Esophagus muscularis mucosa (tissue), 4 donors: ENCODE results near the gene CHKA.

Source experiments
- CTCF ChIP-seq, 3 experiments: fragments of 200-600 bp in 2 of 3; fragments of 450-650 bp in 1 of 3; sonication (generic) in 2 of 3; IDR thresholded peaks; one replicate each; pipeline ENCODE4 v1.5.1; 2017 to 2019; ENCODE audit warnings: antibody characterized with exemption in 3 of 3, mild to moderate bottlenecking in 2 of 3, moderate library complexity in 1 of 3
- EP300 ChIP-seq: sonication (generic); formaldehyde crosslinking; IDR thresholded peaks from one replicate; pipeline ENCODE4 v1.6.1; 2017; ENCODE audit warnings: antibody characterized with exemption
- POLR2AphosphoS5 ChIP-seq, 2 donors: sonication (generic); formaldehyde crosslinking; IDR thresholded peaks; one replicate each; pipeline ENCODE4 v1.6.1; 2017; ENCODE audit warnings: antibody characterized with exemption in 2 of 2

GRCh38 chr11:68038718-68039525 is 82.3 kb downstream of the CHKA start, which contains the start of gene TCIRG1:
- TF ChIP-seq POLR2AphosphoS5 (IDR thresholded peaks at IDR 0.05), result peak; percentile 94 to 98
- TF ChIP-seq CTCF (IDR thresholded peaks at IDR 0.05), result peak in 2 of 3 experiments; percentile 16 to 17
- TF ChIP-seq EP300, result no peak
